Loucy (cell line): ENCODE measurements around the gene ITIH1.

Source experiments
- EZH2phosphoT487 ChIP-seq: fragments of 200-600 bp; IDR thresholded peaks from 2 replicates; pipeline ENCODE4 v1.6.1; 2018; ENCODE audit warnings: antibody characterized with exemption, mild to moderate bottlenecking, moderate library complexity, borderline replicate concordance
- TF ChIP-seq, protein P1 (sequence below): fragments of 200-600 bp; sonication (generic); conservative IDR thresholded peaks from 2 replicates; pipeline ENCODE4 v1.5.1; 2014; ENCODE audit warnings: mild to moderate bottlenecking, antibody characterized with exemption, low read length

DNA sequence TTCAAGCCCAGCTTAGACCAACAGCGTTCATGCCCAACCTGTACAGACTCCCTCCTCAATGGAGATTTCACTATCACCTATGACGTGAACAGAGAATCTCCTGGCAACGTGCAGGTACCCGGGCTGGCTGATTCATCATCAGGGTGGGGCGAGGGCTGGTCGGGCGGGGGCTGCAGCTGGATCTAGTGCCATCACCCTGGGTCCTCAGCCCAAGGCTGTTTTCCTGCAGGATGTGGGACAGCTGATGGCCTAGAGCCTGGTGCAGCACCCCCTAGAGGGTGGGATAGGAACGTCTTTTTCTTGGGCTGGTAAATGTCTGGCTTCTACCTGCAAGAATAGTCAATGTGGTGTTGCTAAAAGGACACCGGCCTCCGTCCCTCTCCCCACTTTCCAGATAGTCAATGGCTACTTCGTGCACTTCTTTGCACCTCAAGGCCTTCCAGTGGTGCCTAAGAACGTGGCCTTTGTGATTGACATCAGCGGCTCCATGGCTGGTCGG lies 21.6 kb downstream of the ITIH1 start:
- TF ChIP-seq, protein P1, sequence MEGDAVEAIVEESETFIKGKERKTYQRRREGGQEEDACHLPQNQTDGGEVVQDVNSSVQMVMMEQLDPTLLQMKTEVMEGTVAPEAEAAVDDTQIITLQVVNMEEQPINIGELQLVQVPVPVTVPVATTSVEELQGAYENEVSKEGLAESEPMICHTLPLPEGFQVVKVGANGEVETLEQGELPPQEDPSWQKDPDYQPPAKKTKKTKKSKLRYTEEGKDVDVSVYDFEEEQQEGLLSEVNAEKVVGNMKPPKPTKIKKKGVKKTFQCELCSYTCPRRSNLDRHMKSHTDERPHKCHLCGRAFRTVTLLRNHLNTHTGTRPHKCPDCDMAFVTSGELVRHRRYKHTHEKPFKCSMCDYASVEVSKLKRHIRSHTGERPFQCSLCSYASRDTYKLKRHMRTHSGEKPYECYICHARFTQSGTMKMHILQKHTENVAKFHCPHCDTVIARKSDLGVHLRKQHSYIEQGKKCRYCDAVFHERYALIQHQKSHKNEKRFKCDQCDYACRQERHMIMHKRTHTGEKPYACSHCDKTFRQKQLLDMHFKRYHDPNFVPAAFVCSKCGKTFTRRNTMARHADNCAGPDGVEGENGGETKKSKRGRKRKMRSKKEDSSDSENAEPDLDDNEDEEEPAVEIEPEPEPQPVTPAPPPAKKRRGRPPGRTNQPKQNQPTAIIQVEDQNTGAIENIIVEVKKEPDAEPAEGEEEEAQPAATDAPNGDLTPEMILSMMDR: peak; percentile 83
- TF ChIP-seq EZH2phosphoT487: no peak
